Measurements from ENCODE around the gene CSKMT. TPM values are rescaled to one million over a fixed set of nuclear protein-coding genes. Genes with fewer than 3 reads are reported as not detected.
"Not testable (repeated sequence)": the region's sequence is repeated elsewhere in the genome, so short reads cannot be mapped to it uniquely, and the experiment has no call there.

The CSKMT gene
- total RNA-seq, 1 donor from 2014 or later, result 26.4 TPM

- intact Hi-C loops (cut with micrococcal nuclease), result loop anchor here (1.0 kb wide), 2 partner anchors 13 to 181 kb away; no protein-coding TSS in a partner anchor
Measured at GRCh38 chr11:62680825-62681240, 15.7 kb downstream of the CSKMT start.

GRCh38 chr11:62682518-62682917 is 17.4 kb downstream of the CSKMT start:
- intact Hi-C loops (cut with micrococcal nuclease), result no loop called here

- intact Hi-C loops (cut with micrococcal nuclease), result no loop called here
Measured at GRCh38 chr11:62687508-62688396, 22.6 kb downstream of the CSKMT start.

GRCh38 chr11:62688491-62688890 is 23.4 kb downstream of the CSKMT start:
- intact Hi-C loops (cut with micrococcal nuclease), result no loop called here

- intact Hi-C loops (cut with micrococcal nuclease), result no loop called here
Measured at GRCh38 chr11:62689421-62690183, 24.5 kb downstream of the CSKMT start, which contains the start of gene LRRN4CL. TSS of gene LRRN4CL (minus strand) at chr11:62689530. CDS start at chr11:62688508, 1,022 bp downstream.

GRCh38 chr11:62693624-62694023 is 28.5 kb downstream of the CSKMT start:
- intact Hi-C loops (cut with micrococcal nuclease), result loop anchor here (1.0 to 2.0 kb wide), 7 partner anchors 13 to 313 kb away; partner anchors contain the start of gene EML3

- intact Hi-C loops (cut with micrococcal nuclease), result loop anchor here (1.0 to 2.0 kb wide), 7 partner anchors 14 to 314 kb away; partner anchors contain the start of gene EML3
Measured at GRCh38 chr11:62694455-62695167, 29.5 kb downstream of the CSKMT start.

GRCh38 chr11:62702246-62702645 is 37.1 kb downstream of the CSKMT start:
- intact Hi-C loops (cut with micrococcal nuclease), result no loop called here

GRCh38 chr11:62703921-62704320 is 38.8 kb downstream of the CSKMT start:
- intact Hi-C loops (cut with micrococcal nuclease), result not testable (repeated sequence)

- intact Hi-C loops (cut with micrococcal nuclease), result loop anchor here (5.0 kb wide), 1 partner anchor 1482 kb away; the partner anchor contains the start of gene STIP1
Measured at GRCh38 chr11:62705413-62705812, 40.3 kb downstream of the CSKMT start.

GRCh38 chr11:62705880-62706849 is 41.1 kb downstream of the CSKMT start:
- intact Hi-C loops (cut with micrococcal nuclease), result loop anchor here (1.0 to 5.0 kb wide), 3 partner anchors 60 to 1481 kb away; partner anchors contain the start of genes GANAB and STIP1

GRCh38 chr11:62706850-62707247 is 41.7 kb downstream of the CSKMT start:
- intact Hi-C loops (cut with micrococcal nuclease), result loop anchor here (1.0 to 5.0 kb wide), 3 partner anchors 61 to 1480 kb away; partner anchors contain the start of genes GANAB and STIP1

GRCh38 chr11:62707277-62707861 is 42.3 kb downstream of the CSKMT start, which contains the start of the genes BSCL2 and GNG3:
TSS of gene BSCL2 (minus strand) at chr11:62707424. CDS start at chr11:62707195, 229 bp downstream.
TSS of gene GNG3 (plus strand) at chr11:62707676. CDS start at chr11:62708296, 620 bp downstream.
- intact Hi-C loops (cut with micrococcal nuclease), result loop anchor here (5.0 kb wide), 1 partner anchor 1480 kb away; the partner anchor contains the start of gene STIP1

- intact Hi-C loops (cut with micrococcal nuclease), result loop anchor here (5.0 kb wide), 1 partner anchor 1479 kb away; the partner anchor contains the start of gene STIP1
Measured at GRCh38 chr11:62708392-62708791, 43.3 kb downstream of the CSKMT start.

GRCh38 chr11:62708793-62709192 is 43.7 kb downstream of the CSKMT start:
- intact Hi-C loops (cut with micrococcal nuclease), result loop anchor here (1.0 to 5.0 kb wide), 18 partner anchors 14 to 1479 kb away; partner anchors contain the start of genes C11orf98, CSKMT, EEF1G and EML3

GRCh38 chr11:62709247-62710000 is 44.3 kb downstream of the CSKMT start:
- intact Hi-C loops (cut with micrococcal nuclease), result loop anchor here (1.0 to 5.0 kb wide), 18 partner anchors 15 to 1478 kb away; partner anchors contain the start of genes C11orf98, CSKMT, EEF1G and EML3

GRCh38 chr11:62710001-62710345 is 44.9 kb downstream of the CSKMT start:
- intact Hi-C loops (cut with micrococcal nuclease), result no loop called here

GRCh38 chr11:62712276-62712812 is 47.2 kb downstream of the CSKMT start:
- intact Hi-C loops (cut with micrococcal nuclease), result no loop called here
